ENCODE measurements around the gene POF1B.
"Not testable (repeated sequence)": the region's sequence is repeated elsewhere in the genome, so short reads cannot be mapped to it uniquely, and the experiment has no call there.

The POF1B gene, protein sequence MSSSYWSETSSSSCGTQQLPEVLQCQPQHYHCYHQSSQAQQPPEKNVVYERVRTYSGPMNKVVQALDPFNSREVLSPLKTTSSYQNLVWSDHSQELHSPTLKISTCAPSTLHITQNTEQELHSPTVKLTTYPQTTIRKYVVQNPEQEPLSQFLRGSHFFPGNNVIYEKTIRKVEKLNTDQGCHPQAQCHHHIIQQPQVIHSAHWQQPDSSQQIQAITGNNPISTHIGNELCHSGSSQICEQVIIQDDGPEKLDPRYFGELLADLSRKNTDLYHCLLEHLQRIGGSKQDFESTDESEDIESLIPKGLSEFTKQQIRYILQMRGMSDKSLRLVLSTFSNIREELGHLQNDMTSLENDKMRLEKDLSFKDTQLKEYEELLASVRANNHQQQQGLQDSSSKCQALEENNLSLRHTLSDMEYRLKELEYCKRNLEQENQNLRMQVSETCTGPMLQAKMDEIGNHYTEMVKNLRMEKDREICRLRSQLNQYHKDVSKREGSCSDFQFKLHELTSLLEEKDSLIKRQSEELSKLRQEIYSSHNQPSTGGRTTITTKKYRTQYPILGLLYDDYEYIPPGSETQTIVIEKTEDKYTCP

DNA sequence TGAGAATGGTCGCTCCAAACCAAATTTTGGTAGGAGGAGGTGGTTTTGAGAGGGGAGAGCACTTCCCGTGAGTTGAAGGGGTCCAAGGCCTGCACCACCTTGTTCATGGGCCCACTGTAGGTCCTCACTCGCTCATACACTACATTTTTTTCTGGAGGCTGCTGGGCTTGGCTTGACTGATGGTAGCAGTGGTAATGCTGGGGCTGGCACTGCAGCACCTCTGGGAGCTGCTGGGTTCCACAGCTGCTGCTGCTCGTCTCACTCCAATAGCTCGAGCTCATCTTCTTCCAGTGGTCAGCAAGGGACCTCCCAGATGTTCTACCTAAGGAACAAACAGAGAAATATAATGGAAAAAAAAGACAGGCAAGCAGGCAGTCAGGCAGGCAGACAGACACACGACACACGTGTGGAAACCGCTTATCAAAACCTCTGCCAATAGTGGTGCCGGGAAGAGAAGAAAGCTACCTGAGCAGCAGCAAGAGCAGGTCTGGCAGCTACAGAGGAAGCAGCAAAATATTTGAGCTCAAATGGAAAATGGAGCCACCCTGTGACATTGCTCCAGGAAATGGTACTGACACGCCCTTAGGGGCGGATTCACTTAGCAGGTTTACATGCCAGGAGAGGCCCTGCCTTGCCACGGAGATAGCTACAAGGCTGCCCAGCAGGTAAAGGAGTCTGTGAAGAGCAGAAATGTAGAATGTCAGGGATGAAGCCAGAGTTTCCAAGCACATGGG, at the start of gene POF1B:
POF1B (minus strand) TSS at position 492 of the 734 bp plus-strand sequence; CDS start at position 281, 211 bp downstream.
- DNase-seq = no peak

DNA sequence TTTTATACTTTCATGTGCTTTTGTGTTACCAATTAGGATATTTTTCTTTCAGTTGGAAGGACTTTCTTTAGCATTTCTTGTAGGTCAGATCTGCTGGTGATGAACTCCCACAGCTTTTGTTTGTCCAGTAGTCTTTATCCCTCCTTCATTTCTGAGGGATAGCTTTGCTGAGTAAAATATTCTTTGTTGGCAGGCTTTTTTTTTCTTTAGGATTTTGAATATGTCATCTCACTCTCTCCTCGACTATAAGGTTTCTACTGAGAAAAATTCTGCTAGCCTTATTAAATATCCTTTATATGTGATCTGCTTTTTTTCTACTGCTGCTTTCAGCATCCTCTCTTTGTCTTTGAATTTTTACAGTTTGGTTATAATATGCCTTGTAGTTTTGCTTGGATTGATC, 49.6 kb upstream of the POF1B start:
- no peak for DNase-seq

DNA sequence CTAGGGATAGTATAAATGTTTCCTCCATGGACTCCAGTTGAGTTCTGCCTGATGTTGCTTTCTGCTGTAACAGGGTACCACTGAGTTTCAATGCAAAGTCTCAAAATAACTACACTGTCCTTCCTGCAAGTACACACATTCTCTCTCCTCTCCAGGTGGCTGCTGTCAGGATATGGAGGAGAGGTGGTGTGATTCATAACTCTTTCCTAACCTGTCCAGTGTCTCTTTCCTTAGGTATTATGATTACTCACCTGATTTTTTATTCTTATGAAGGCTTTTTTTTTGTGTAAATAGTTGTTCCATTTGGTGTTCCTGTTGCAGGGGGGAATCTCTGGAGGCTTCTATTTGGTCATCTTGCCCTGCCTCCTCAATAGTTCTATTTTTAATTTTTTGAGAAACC, 39.8 kb upstream of the POF1B start:
- DNase-seq = no peak

DNA sequence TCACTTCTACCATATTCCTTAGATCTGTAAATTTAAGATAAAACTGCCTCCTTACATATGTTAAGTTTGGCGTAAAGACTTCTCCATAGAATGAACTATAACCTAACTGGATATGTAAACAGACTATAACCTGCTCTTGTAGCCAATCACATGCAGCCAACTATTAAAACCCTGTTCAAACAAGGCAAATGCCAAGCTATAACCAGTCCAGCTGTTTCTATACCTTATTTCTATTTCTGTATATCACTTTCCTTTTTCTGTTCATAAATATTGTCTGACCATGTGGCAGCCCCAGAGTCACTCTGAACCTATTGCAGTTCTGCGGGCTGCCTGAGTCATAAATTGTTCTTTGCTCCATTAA, 12.4 kb upstream of the POF1B start:
- no peak for DNase-seq

DNA sequence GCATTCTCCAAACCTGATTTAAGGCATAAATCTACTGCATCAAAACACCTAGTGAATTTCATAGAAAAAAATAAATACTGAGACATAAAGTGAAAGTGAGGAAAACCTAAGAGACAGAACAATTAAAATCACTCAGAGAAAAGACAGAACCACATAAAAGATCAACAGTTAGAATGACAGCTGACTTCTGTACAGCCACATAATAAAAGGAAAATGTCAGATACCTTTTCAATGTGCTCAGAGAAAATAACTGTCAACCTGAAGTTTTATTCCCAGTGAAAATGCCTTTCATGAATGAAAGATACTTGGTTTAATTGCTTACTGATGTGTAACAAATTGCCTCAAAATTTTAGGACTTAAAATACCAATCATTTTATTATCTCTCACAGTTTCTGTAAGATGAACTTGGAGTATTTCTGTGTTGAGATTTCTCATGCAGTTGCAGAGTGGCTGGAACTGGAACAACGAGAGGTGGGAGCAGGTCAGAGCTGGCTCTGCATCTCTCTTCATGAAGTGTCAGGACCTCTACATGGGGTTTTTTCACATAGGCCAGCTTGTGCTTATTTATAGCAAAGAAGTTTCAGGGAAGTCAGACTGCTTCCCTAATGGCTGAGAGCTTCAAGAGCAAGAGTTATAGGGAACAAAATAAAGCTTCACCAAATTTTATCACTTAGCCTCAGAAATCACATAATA, 11.9 kb upstream of the POF1B start:
- no peak for DNase-seq

DNA sequence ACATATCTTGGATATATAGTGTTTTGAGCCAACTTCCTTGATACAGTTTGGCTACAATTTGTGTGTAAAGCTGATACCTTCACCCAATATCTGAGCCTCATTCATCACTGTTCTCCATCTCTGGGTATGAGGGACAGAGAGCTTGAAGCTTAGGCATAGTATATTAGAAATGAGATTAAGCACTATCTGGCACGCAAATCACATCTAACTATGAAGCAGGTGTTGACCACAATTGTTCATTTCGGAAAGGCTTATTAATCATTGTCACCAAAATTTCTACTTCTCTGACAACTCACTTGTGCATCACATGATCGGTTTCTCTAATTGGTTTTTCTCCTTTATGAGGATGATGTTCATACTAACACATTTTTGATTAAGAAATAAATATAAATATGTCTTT, 2.1 kb upstream of the POF1B start:
- no peak for DNase-seq

DNA sequence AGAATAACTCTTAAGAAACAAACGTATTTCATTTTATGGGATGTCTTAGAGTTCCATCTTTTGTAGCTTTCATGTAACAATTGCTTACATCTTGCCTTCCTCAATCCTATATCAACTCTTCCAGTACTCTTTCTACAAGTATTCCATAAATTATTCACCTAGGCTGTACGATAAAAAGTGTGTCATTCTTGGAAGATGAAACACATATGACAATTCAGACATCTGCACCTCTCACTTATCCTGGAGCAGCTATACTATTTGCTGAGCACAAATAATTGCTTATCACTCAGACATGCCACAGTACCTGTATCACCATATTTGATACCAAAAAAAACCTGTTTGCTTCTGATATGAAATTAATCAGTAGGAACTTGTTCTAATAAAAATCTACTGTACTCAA, 1.0 kb downstream of the POF1B start:
- DNase-seq = no peak

DNA sequence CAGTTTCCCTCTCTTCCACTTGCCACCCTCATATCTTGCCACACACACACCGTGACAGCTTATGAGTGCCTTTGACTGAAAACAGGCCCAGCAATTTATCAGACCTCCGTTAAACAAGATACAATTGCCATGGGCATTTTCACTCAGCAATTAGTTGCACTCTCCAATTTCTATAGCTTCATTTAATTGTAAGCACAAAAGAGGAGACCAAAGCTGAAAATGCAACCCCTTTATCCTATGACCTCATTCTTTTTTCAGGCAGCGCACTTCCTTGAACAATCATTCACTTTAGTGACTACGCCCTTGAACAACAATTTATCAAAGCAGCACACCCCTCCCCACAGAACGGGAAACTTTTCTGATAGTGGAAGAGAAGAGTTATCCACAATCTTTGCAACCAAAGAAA, 4.1 kb downstream of the POF1B start:
- no peak for DNase-seq

DNA sequence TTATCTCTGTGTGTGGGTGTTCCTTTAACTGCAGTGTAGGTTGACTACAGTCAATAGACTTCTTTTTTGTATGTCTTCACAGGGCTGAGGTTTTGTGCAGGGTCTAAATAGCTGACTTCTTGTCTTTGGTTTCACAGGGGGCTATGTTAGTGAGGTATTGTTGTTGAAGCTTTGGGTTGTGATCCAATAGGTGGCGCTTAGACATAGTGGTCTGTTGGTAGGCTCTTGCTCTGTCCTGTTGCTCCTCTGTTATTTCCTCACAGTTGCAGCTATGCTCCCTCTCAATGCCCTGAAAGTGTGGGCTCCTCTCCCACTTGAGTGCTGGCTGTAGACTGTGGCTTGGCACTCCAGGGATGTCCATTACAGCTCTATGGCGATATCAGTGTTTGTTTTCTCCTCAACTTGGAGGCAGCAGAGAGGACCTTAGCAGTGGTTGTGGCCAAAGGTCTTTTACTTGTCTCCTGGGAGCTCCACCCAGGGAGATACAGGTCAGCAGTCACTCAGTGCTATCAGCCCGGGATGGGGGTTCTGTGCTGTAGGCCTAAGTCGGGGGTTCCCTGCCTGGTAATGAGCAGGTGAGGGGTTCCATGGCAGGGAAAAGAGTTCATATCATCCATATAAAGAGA, 14.0 kb downstream of the POF1B start:
- DNase-seq = no peak

DNA sequence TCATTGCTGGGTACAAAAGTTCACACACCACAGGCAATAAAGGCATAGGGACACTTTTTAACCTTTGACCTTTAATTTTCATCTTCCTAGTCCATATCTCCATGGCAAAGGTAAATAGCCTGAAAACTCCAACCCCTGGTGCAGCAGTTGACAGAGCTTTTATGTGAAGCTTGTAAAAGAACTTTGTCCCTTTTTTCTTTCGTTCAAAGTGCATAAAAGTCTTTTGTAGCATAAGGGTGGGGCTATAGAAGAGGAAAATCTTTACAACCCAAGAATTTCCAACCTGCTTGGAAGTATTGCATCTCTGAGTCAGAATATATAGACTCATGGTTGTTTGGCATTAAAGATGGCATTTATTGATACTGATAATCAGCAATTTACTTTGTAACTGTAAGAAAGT, 20.4 kb downstream of the POF1B start:
- no peak for DNase-seq

DNA sequence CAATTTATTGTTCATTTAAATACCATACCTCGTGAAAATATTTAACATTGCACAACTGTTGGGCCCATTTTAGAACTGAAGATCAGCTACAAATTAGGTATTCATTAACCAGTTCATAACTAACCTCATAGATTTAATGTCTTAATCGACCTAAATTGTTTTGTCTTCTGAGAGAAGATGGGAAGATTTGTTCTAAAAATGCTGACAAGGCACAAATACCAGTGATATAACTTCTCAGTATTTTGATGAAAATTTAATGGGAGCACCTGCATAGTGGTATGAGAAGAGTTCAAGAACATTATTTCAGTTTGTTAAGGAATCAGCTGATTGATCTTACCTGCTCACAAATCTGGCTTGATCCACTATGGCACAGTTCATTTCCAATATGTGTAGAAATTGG, 33.9 kb downstream of the POF1B start:
- no peak for DNase-seq

DNA sequence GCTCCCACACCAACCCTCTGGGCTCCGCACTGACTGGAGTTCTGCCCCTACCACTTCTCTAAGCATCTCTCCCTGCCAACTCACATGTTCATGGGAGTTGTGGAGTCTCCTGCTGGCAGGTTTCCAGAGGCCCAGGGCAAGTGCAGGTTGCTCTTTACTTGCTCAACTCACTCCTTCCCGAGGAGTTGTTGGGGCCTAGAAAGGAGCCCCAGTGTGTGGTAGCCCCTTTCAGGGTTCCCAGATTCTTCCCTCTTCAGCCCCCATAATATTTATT, 52.5 kb downstream of the POF1B start:
- DNase-seq = no peak

DNA sequence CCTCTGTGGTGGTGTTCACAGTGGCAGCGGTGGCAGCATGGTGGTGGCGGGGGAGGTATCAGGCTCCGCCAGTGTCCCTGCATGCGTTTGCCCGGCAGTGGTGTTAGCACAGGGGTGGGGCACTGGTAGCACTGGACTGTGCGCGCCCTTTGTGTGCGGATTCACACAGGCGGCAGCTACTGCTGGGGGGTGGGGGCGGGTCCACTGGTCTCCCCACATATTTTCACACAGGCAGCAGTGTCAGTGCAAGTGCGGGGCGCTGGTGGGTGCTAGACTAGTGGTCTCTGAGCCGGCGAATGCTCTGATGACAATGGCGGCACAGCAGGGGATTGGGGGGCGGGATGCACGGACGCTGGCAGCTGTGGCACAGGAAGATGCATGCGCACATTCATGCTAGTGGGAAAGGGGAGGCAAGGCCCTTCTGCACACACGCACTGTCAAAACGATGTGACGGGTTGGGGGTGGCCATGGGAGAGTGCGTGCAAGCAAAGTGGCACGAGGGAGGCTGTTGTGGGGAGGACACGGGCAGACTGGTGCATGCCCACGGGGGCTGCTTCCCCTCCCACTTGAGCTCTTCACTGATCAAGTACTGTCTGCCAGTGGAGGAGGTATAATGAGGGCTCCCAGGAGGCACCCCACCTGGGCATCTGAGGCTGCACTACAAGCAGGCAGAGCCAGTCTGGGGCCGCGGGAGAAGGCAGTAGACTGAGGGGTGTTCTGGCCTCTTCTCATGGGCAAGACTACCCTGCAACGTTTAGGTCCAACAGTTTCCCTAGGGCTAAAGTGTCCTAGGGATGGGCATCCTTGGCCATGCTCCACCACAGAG, 53.0 kb downstream of the POF1B start:
- no peak for DNase-seq

DNA sequence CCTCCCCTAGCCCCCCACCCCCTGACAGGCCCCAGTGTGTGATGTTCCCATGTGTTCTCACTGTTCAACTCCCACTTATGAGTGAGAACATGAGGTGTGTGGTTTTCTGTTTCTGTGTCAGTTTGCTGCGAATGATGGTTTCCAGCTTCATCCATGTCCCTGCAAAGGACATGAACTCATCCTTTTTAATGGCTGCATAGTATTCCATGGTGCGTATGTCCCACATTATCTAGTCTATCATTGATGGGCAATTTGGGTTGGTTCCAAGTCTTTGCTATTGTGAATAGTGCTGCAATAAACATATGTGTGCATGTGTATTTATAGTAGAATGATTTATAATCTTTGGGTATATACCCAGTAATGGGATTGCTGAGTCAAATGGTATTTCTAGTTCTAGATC, 68.1 kb downstream of the POF1B start:
- not testable (repeated sequence) for DNase-seq

DNA sequence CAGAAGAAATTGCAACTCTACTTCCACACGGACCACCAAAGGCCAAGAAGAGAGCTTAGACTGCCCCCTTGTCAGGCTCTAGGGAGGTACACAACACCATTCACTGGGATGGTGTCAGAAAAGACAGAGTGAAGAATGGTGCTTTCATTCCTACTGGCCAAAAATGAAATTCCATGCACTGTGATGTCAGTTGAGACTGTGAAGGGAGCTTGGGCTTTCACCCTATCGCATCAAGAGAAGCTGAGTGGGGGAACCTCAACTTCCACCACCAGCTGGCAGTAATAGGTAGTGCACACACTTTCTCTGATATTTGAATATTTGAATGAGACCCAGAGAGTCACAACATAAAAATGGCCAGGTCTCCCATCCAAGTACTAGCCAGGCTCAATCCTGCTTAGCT, 69.7 kb downstream of the POF1B start:
- DNase-seq = peak; percentile 7

DNA sequence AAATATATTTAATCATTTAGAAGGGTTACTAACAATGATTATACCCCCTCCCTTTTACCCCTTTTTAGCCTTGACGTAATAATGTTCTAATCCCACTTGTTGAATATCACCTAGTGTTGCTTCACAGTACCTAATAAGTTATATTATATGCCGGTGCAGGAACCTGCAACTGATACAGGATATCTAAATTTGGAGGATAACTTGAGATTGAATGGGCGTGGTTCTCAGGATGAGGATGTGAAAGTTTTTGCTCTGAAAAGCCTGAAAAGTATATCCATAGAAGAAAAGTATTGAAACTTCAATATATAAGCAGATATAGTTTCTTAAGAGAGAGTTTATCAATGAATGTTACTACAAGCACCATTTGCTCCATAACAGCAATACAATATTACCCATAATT, 75.9 kb downstream of the POF1B start:
- DNase-seq = no peak

DNA sequence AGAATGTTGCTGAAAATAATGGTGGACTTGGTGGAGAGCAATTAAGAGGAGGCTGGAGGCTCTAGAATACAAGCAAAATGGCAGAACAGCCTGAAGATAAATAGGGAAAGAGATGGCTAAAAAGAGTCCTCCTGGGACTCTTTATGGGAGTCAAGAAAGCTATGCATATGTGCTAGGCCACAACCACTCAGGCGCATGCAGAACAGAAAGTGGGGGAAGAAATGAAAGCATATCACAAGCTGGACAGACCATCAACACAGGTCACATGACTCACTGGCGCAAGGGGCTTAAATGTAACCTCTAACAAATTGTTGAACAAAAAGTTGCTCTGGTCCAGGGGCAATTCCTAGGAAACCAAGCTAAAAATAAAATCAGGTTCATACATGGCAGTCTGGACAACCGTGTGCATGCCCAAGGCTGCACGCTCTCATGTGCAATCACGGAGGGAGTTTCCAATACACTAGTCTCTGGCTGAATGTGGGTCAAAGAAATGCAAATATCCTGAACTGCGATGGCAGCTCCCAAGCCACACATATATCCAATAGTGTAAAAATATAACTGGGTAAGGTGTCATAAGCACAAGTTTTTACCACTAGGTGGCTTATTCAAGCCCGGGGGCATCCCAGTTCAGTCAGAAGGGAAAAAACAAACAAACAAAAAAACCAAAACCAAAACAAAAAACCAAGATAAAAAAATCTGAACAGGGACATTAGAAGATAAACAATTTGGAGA, 90.3 kb downstream of the POF1B start:
- DNase-seq = no peak

DNA sequence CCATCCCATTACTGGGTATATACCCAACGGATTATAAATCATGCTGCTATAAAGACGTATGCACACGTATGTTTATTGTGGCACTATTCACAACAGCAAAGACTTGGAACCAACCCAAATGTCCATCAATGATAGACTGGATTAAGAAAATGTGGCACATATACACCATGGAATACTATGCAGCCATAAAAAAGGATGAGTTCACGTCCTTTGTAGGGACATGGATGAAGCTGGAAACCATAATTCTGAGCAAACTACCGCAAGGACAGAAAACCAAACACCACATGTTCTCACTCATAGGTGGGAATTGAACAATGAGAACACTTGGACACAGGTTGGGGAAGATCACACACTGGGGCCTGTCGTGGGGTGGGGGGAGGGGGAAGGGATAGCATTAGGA, 94.2 kb downstream of the POF1B start:
- not testable (repeated sequence) for DNase-seq

DNA sequence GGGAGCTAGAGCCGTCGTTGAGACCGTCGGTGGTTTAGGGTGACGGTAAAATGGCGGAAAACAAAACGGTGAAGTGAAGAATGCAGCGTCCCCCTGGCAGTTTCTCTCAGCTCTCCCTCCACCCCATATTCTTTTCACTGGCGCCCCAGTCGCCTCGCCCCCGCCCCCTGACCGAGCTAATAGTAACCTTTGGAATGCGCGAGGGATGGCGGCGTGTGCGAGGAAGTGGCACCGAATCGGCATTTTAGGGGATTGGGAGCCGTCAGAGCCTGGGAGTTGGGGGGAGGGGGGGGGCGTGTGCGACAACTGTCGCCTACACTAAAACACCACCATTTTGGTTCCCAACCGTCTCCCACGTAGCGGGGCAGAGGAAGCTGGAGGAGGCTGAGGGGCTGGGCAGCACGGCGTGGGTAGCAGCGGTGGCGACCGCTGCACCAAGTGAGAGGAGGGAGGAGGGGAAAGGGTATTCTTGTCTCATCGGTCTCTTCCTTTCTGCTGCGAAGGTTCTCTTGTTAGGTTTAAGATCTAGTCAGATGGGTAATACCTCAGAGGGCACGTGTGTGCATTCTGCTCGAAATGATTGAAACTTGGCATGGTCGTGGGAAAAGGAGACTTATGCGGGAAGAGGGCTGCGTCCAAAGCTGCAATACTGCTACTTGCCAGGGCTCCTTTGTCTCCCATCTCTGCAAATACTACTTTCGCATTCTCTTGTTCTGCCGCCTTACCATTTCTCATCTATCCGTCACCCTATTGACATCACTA, 134.8 kb downstream of the POF1B start:
- DNase-seq = peak; percentile 64

DNA sequence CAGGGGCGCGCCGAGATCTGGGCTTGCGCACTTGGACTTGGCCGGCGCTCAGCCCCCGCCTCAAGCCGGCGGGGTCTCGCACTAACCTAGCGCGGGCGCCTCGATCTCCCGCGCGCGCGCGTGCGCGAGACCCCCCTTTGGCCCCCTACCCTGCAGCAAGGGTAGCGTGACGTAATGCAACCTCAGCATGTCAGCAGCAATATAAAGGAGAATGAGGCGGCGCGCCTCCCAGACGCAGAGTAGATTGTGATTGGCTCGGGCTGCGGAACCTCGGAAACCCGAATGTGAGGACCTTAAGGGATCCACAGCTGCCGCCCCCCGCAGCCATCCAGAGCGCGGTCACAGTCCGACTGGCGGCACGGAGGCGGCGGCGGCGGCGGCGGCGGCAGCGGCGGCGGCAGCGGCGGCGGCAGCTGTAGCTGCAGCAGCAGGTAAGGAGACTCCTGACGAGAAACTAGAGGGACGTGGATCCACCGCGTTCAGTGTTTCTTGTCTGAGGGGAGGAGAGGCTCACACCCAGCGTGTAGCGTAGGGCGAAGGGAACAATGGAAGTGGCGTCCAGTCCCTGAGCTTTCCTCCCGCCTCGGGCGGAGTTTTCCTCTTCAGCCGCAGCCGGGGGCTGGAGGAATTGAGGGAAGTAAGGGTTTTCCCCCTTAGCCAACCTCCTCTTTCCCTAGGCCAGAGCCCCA, 135.6 kb downstream of the POF1B start, which contains the start of the genes SATL1 and ZNF711:
SATL1 (minus strand) TSS at position 19 of the 689 bp plus-strand sequence. CDS start 134,811 bp downstream, outside the sequence.
ZNF711 (plus strand) TSS at position 231 of the 689 bp plus-strand sequence. CDS start 3,582 bp downstream, outside the sequence.
- DNase-seq = peak; percentile 86
